WERI-Rb-1 (cell line): ENCODE measurements around the gene NAA38.
A peak's percentile ranks its signal among the peaks of the same experiment; 100 is the strongest.

Source experiments
- DNase-seq: peaks from one replicate; pipeline ENCODE4 v3.0.0-alpha.2; 2020
- H3K27ac ChIP-seq: fragments of 250-450 bp; sonication (Bioruptor Pico); 2 replicates; pipeline ENCODE4 v1.5.1; 2020; ENCODE audit warnings: mild to moderate bottlenecking, moderate library complexity
- H3K27me3 ChIP-seq: fragments of 250-450 bp; sonication (Bioruptor Pico); 2 replicates; pipeline ENCODE4 v1.5.1; 2021; ENCODE audit warnings: mild to moderate bottlenecking, low read depth, moderate library complexity; ENCODE audit not compliant: insufficient read depth, severe bottlenecking
- H3K36me3 ChIP-seq: fragments of 250-450 bp; sonication (Bioruptor Pico); 2 replicates; pipeline ENCODE4 v1.5.1; 2020; ENCODE audit warnings: mild to moderate bottlenecking, moderate library complexity
- H3K4me3 ChIP-seq: 2 replicates; pipeline ENCODE4 v1.5.1; 2011; ENCODE audit warnings: low read depth, mild to moderate bottlenecking, control low read depth, low read length
- H3K9me3 ChIP-seq: fragments of 250-450 bp; sonication (Bioruptor Pico); 2 replicates; pipeline ENCODE4 v1.5.1; 2021; ENCODE audit warnings: mild to moderate bottlenecking, moderate library complexity; ENCODE audit not compliant: severe bottlenecking
- TF ChIP-seq, protein P1 (sequence below): IDR thresholded peaks from 2 replicates; pipeline ENCODE4 v1.5.1; 2011; ENCODE audit warnings: low read depth, mild to moderate bottlenecking, control low read depth, inconsistent platforms, low read length

Gene NAA38

GRCh38 chr17:7859028-7859427 lies 1.7 kb upstream of the NAA38 start:
- TF ChIP-seq, protein P1, sequence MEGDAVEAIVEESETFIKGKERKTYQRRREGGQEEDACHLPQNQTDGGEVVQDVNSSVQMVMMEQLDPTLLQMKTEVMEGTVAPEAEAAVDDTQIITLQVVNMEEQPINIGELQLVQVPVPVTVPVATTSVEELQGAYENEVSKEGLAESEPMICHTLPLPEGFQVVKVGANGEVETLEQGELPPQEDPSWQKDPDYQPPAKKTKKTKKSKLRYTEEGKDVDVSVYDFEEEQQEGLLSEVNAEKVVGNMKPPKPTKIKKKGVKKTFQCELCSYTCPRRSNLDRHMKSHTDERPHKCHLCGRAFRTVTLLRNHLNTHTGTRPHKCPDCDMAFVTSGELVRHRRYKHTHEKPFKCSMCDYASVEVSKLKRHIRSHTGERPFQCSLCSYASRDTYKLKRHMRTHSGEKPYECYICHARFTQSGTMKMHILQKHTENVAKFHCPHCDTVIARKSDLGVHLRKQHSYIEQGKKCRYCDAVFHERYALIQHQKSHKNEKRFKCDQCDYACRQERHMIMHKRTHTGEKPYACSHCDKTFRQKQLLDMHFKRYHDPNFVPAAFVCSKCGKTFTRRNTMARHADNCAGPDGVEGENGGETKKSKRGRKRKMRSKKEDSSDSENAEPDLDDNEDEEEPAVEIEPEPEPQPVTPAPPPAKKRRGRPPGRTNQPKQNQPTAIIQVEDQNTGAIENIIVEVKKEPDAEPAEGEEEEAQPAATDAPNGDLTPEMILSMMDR, result no peak
- Histone ChIP-seq H3K27ac (no peak overlapping the region), H3K9me3 (no peaks in the 10 kb centered on the region), H3K4me3 (peak overlapping the region; percentile 88; the same call in 1 of the 2 replicates), H3K36me3 (peaks cover 17% of the 10 kb centered on the region), H3K27me3 (no peaks in the 10 kb centered on the region)
- DNase-seq, result no peak

DNA sequence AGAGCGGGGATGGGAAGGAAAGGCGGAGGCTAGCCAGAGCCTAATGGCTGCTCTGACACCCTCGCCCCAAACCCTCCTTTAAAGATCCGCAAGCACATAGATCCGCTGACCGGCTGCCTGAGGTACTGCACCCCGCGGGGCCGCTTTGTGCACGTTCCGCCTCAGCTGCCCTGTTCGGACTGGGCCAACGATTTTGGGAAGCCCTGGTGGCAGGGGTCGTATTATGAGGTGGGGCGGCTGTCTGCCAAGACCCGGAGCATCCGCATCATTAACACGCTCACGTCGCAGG lies 1.1 kb upstream of the NAA38 start:
- Histone ChIP-seq H3K27me3 (no peaks in the 10 kb centered on the region), H3K36me3 (peaks cover 17% of the 10 kb centered on the region), H3K27ac (no peak overlapping the region; the same call in none of the 2 replicates), H3K4me3 (peak overlapping the region; percentile 88), H3K9me3 (no peaks in the 10 kb centered on the region)
- TF ChIP-seq, protein P1, result peak; percentile 50; the same call in 1 of the 2 replicates
- DNase-seq, result peak; percentile 64

DNA sequence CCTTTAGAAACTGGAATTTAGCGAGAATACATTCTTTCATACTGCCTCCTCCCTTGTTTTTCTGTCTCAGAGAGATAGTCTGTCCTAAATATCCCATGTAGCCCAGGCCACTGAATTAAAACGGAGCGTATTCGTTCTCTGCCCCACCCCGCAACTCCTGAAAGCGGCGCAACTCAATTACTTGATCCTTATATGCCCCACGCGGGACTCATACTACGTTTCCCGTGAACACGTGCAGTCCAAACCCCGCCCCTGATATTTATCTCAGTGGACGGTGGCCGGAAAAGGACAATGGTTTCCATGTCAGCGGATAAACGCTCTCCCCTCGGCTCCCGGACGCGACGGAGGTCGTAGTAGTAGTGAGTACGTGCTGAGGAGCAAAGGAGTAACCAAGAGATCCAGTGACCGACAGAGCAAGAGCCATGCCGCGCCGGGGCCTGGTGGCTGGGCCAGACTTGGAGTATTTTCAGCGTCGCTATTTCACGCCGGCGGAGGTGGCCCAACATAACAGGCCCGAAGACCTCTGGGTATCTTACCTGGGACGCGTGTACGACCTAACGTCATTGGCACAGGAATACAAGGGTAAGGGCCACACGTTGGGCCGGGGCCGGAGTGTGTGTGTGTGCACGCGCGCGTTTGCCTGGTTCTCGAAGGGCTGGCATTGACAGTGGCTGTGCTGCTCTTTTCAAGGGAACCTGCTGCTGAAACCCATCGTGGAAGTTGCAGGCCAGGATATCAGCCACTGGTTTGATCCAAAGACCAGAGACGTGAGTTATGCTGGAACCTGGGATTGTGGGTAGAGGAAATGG lies 558 bp upstream of the NAA38 start, which contains the start of gene CYB5D1:
Gene CYB5D1, plus strand, starts transcription at position 291 of the 809 bp plus-strand sequence. Its CDS starts 132 bp downstream, at position 423.
- Histone ChIP-seq H3K27me3 (no peaks in the 10 kb centered on the region), H3K27ac (peak within 1 kb of the TSS; percentile 98), H3K36me3 (peaks cover 20% of the 10 kb centered on the region), H3K9me3 (no peaks in the 10 kb centered on the region), H3K4me3 (peak within 1 kb of the TSS; percentile 88)
- peak; percentile 94 for DNase-seq
- TF ChIP-seq, protein P1, result no peak

DNA sequence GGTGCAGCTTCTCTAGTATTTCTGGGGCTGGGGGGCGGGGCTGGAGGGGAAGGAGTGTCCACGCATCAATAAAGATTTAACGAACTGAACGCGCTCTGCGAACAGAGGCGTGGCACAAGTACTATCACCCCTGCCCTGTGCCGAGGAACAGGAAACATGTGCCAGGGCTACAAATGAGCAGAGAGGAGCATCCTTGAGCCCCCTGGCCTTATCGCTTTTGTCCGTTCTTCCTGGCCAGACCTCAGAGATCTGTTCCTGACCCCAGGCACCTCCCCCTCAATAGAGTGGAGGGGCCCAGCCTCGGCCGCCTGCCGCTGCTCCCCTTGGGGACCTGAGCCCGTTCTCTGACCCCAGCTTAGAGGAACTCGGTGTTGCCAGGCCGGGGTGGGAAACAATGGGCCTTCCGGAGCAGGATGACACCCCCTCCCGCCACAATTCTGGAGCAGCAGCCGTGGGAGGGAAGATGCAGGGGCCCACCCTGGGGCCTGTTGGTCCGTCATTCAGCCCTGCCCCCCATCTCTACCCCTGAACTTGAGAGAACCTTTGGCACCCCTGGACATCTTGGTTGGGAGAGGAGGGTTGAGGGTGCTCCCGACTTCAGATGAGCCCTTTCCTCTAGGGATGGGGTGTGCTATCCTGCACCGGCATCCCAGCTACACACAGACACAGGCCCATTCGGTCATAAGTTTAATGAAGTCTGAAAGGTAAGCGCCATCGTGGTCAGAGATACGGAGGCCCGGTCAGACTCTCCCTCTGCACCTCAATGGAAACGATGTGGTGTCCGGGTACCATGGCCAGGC lies 1.1 kb downstream of the NAA38 start:
- peak overlapping the region; percentile 88 for H3K4me3 ChIP-seq
- peak overlapping the region; percentile 98 for H3K27ac ChIP-seq
- TF ChIP-seq, protein P1, result no peak
- H3K36me3 ChIP-seq, result peaks cover 31% of the 10 kb centered on the region
- no peaks in the 10 kb centered on the region for H3K9me3 ChIP-seq
- no peak for DNase-seq
- no peaks in the 10 kb centered on the region for H3K27me3 ChIP-seq

- Histone ChIP-seq H3K4me3 (no peak overlapping the region; the same call in 1 of the 2 replicates), H3K27me3 (no peaks in the 10 kb centered on the region), H3K36me3 (peaks cover 36% of the 10 kb centered on the region), H3K27ac (peak overlapping the region; percentile 98), H3K9me3 (no peaks in the 10 kb centered on the region)
- no peak for DNase-seq
- TF ChIP-seq, protein P1, result no peak
Observed at GRCh38 chr17:7855660-7856010, 1.7 kb downstream of the NAA38 start.
